GM20431 (cell line): ENCODE measurements around the gene MAP3K7.

Experiments used
- in situ Hi-C: fragments of 300-500 bp; cut with MseI, MboI; formaldehyde crosslinking; loops from one replicate; pipeline ENCODE4 v1.15.0; 2020; ENCODE audit warnings: low sequenced_read_pairs; ENCODE audit not compliant: unreplicated experiment

MAP3K7 gene

GRCh38 chr6:90534337-90535025, 52.4 kb downstream of the MAP3K7 start:
- in situ Hi-C loops, result no loop called here

- in situ Hi-C loops, result no loop called here
Measured at GRCh38 chr6:90533615-90534336, 53.1 kb downstream of the MAP3K7 start.

- in situ Hi-C loops, result no loop called here
Measured at GRCh38 chr6:90530882-90531281, 56.0 kb downstream of the MAP3K7 start.

GRCh38 chr6:90525421-90525820, 61.5 kb downstream of the MAP3K7 start:
- in situ Hi-C loops, result no loop called here

GRCh38 chr6:90523779-90524310, 63.0 kb downstream of the MAP3K7 start:
- in situ Hi-C loops, result no loop called here

GRCh38 chr6:90521955-90522354, 64.9 kb downstream of the MAP3K7 start:
- in situ Hi-C loops, result no loop called here

- in situ Hi-C loops, result no loop called here
Measured at GRCh38 chr6:90516074-90516660, 70.7 kb downstream of the MAP3K7 start.

- in situ Hi-C loops, result no loop called here
Measured at GRCh38 chr6:90514496-90514895, 72.4 kb downstream of the MAP3K7 start.

- in situ Hi-C loops, result no loop called here
Measured at GRCh38 chr6:90508753-90509152, 78.1 kb downstream of the MAP3K7 start.

GRCh38 chr6:90502866-90503407, 83.9 kb downstream of the MAP3K7 start:
- in situ Hi-C loops, result no loop called here

GRCh38 chr6:90502381-90502780, 84.5 kb downstream of the MAP3K7 start:
- in situ Hi-C loops, result no loop called here

- in situ Hi-C loops, result no loop called here
Measured at GRCh38 chr6:90500458-90500857, 86.4 kb downstream of the MAP3K7 start.

GRCh38 chr6:90497411-90497810, 89.5 kb downstream of the MAP3K7 start:
- in situ Hi-C loops, result no loop called here

- in situ Hi-C loops, result no loop called here
Measured at GRCh38 chr6:90496258-90497016, 90.4 kb downstream of the MAP3K7 start.

- in situ Hi-C loops, result no loop called here
Measured at GRCh38 chr6:90495216-90495817, 91.6 kb downstream of the MAP3K7 start.

- in situ Hi-C loops, result no loop called here
Measured at GRCh38 chr6:90494067-90494780, 92.6 kb downstream of the MAP3K7 start.

- in situ Hi-C loops, result no loop called here
Measured at GRCh38 chr6:90493332-90493731, 93.5 kb downstream of the MAP3K7 start.

GRCh38 chr6:90492798-90493197, 94.1 kb downstream of the MAP3K7 start:
- in situ Hi-C loops, result no loop called here

GRCh38 chr6:90492369-90492768, 94.5 kb downstream of the MAP3K7 start:
- in situ Hi-C loops, result no loop called here
